Liver (tissue), 9 donors: Measurements from ENCODE around the gene NCLN. TPM values are rescaled to one million over a fixed set of nuclear protein-coding genes. Genes with fewer than 3 reads are reported as not detected.

Source experiments
- DNase-seq: peaks from one replicate; pipeline ENCODE4 v3.0.0-alpha.2; 2017; ENCODE audit warnings: low spot score
- H3K27ac ChIP-seq, 2 donors: one replicate each; pipeline ENCODE4 v1.7.0; 2013; ENCODE audit warnings: inconsistent platforms in 2 of 2, low read length in 2 of 2, control low read depth in 1 of 2, low read depth in 1 of 2, mild to moderate bottlenecking in 1 of 2
- H3K27me3 ChIP-seq, 4 donors: one replicate each; pipeline versions ENCODE4 v1.6.1 to v1.7.0; 2013; ENCODE audit warnings: low read length in 3 of 4, inconsistent platforms in 1 of 4, mild to moderate bottlenecking in 1 of 4, moderate library complexity in 1 of 4; ENCODE audit not compliant: control insufficient read depth in 4 of 4, insufficient read depth in 4 of 4
- H3K36me3 ChIP-seq, 4 donors: one replicate each; pipeline versions ENCODE4 v1.6.1 to v1.7.0; 2013; ENCODE audit warnings: low read length in 3 of 4, mild to moderate bottlenecking in 3 of 4, low read depth in 1 of 4, moderate library complexity in 1 of 4; ENCODE audit not compliant: control insufficient read depth in 4 of 4, insufficient read depth in 3 of 4
- H3K4me1 ChIP-seq, 4 donors: one replicate each; pipeline versions ENCODE4 v1.6.1 to v1.7.0; 2013; ENCODE audit warnings: low read length in 3 of 4, mild to moderate bottlenecking in 3 of 4, moderate library complexity in 1 of 4; ENCODE audit not compliant: control insufficient read depth in 4 of 4, insufficient read depth in 4 of 4
- H3K4me3 ChIP-seq, 3 donors: one replicate each; pipeline versions ENCODE4 v1.6.1 to v1.7.0; 2013; ENCODE audit warnings: low read length in 3 of 3, control low read depth in 1 of 3, low read depth in 1 of 3, mild to moderate bottlenecking in 1 of 3
- H3K9ac ChIP-seq, 2 donors: one replicate each; pipeline ENCODE4 v1.7.0; 2013; ENCODE audit warnings: low read length in 2 of 2, mild to moderate bottlenecking in 2 of 2, moderate library complexity in 2 of 2, control low read depth in 1 of 2, low read depth in 1 of 2
- H3K9me3 ChIP-seq, 4 donors: one replicate each; pipeline versions ENCODE4 v1.6.1 to v1.7.0; 2013; ENCODE audit warnings: low read length in 3 of 4; ENCODE audit not compliant: control insufficient read depth in 4 of 4
- FOXA1 ChIP-seq: IDR thresholded peaks from 2 replicates; pipeline ENCODE4 v1.6.1; 2016; ENCODE audit warnings: antibody characterized with exemption
- FOXA2 ChIP-seq: IDR thresholded peaks from 2 replicates; pipeline ENCODE4 v1.6.1; 2016; ENCODE audit warnings: antibody characterized with exemption
- GABPA ChIP-seq, 2 donors: IDR thresholded peaks in 1 of 2; conservative IDR thresholded peaks in 1 of 2; 2 replicates each; pipeline ENCODE4 v1.6.1; 2016; ENCODE audit warnings: antibody characterized with exemption in 2 of 2, mild to moderate bottlenecking in 1 of 2, moderate library complexity in 1 of 2
- HNF4A ChIP-seq, 2 donors: conservative IDR thresholded peaks; 2 replicates each; pipeline ENCODE4 v1.6.1; 2016; ENCODE audit warnings: antibody characterized with exemption in 2 of 2, mild to moderate bottlenecking in 2 of 2
- HNF4G ChIP-seq: IDR thresholded peaks from 2 replicates; pipeline ENCODE4 v1.6.1; 2016; ENCODE audit warnings: antibody characterized with exemption
- JUND ChIP-seq, 2 donors: IDR thresholded peaks; 2 replicates each; pipeline ENCODE4 v1.6.1; 2016; ENCODE audit warnings: antibody characterized with exemption in 2 of 2
- NR2F2 ChIP-seq: IDR thresholded peaks from 2 replicates; pipeline ENCODE4 v1.6.1; 2016; ENCODE audit warnings: antibody characterized with exemption
- SP1 ChIP-seq: IDR thresholded peaks from 2 replicates; pipeline ENCODE4 v1.6.1; 2018; ENCODE audit warnings: antibody characterized with exemption, mild to moderate bottlenecking
- YY1 ChIP-seq: IDR thresholded peaks from 2 replicates; pipeline ENCODE4 v1.6.1; 2016; ENCODE audit warnings: antibody characterized with exemption, mild to moderate bottlenecking
- WGBS: extraction: QIAGEN DNeasy Blood & Tissue Kit; methylation state at CpG from one replicate; pipeline ENCODE4 v1.1.7; 2013; 5-methylcytosine and 5-hydroxymethylcytosine counted together
- polyA plus RNA-seq, 2 donors: library from polyadenylated mRNA; stranded (reverse) in 1 of 2; unstranded in 1 of 2; fragments of 200-250 nt in 1 of 2; fragments of >200 nt in 1 of 2; fragmentation: Nextera tagmentation in 1 of 2; extraction: Ambion mirVana in 1 of 2; gene quantifications; one replicate each; pipeline versions ENCODE4 v1.2.1 to v1.2.3, GENCODE V29; 2013 to 2015
- total RNA-seq, 2 donors: library from RNA; depleted of rRNA; stranded (reverse); fragments of >200 nt; gene quantifications; one replicate each; pipeline ENCODE4 v1.2.3, GENCODE V29; 2014
- TF ChIP-seq, protein P1 (sequence below): IDR thresholded peaks from 2 replicates; pipeline ENCODE4 v1.6.1; 2016; ENCODE audit warnings: antibody characterized with exemption, mild to moderate bottlenecking
- TF ChIP-seq, protein P2 (sequence below): IDR thresholded peaks from 2 replicates; pipeline ENCODE4 v1.6.1; 2016; ENCODE audit warnings: antibody characterized with exemption
- TF ChIP-seq, protein P3 (sequence below): IDR thresholded peaks from 2 replicates; pipeline ENCODE4 v1.6.1; 2016; ENCODE audit warnings: antibody characterized with exemption
- TF ChIP-seq, protein P4 (sequence below): fragments of 150-350 bp; IDR thresholded peaks from 2 replicates; pipeline ENCODE4 v1.5.1; 2017; ENCODE audit warnings: improper control_type of control experiment, low read depth, low read length; ENCODE audit not compliant: missing input control
- donor health status: healthy.
- donor health status: healthy.
- donor health status: healthy.
- donor health status: healthy.
- donor health status: healthy.

The NCLN gene
- total and polyA plus RNA-seq, 4 donors: 29.5 to 50.8 (median 38.4) TPM

DNA sequence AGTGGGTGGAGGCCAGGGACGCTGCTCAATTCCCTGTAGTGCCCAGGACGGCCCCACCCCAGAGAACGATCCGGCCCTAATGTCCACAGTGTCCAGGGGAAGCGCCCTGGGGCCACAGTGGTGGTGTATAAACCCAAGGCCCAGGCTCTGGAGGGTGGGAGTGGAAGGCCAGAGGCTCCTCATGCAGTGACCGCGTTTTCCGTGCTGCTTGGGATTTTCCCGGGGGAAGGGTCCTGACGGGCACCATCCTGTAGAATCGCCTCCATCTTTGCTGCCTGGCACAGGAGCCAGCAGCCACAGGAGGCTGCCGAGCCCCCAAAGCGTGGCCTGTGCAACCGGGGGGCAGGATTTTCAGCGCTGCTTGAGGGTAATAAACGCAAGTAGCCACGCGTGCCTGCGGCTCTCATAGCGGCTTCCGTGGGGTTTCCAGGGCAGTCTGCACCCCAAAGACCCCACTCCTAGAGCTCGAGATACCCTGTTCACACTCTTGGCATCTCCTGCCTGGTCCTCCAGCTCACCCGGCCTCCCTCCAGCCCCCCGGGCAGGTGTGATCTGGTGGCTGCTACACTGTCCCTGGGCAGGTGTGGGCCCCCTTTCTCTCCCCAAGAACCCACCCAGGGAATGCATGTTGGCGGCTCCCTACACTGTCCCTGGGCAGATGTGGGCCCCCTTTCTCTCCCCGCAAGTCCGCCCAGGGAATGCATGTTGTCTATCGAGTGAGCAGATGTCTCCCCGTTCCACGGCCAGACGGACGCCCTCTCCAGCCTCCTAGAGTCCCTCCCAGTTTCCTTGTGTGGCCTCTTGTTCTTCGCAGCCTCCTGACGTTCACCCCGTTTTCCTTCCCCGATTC is 2.2 kb downstream of the NCLN start (continued):
- TF ChIP-seq, protein P1, sequence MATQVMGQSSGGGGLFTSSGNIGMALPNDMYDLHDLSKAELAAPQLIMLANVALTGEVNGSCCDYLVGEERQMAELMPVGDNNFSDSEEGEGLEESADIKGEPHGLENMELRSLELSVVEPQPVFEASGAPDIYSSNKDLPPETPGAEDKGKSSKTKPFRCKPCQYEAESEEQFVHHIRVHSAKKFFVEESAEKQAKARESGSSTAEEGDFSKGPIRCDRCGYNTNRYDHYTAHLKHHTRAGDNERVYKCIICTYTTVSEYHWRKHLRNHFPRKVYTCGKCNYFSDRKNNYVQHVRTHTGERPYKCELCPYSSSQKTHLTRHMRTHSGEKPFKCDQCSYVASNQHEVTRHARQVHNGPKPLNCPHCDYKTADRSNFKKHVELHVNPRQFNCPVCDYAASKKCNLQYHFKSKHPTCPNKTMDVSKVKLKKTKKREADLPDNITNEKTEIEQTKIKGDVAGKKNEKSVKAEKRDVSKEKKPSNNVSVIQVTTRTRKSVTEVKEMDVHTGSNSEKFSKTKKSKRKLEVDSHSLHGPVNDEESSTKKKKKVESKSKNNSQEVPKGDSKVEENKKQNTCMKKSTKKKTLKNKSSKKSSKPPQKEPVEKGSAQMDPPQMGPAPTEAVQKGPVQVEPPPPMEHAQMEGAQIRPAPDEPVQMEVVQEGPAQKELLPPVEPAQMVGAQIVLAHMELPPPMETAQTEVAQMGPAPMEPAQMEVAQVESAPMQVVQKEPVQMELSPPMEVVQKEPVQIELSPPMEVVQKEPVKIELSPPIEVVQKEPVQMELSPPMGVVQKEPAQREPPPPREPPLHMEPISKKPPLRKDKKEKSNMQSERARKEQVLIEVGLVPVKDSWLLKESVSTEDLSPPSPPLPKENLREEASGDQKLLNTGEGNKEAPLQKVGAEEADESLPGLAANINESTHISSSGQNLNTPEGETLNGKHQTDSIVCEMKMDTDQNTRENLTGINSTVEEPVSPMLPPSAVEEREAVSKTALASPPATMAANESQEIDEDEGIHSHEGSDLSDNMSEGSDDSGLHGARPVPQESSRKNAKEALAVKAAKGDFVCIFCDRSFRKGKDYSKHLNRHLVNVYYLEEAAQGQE: no peak
- no peak for TF ChIP-seq SP1
- no peak for TF ChIP-seq GABPA (IDR thresholded peaks at IDR 0.05 in 1 of 2, conservative IDR thresholded peaks at IDR 0.05 in 1 of 2)
- no peak for TF ChIP-seq HNF4G

DNA sequence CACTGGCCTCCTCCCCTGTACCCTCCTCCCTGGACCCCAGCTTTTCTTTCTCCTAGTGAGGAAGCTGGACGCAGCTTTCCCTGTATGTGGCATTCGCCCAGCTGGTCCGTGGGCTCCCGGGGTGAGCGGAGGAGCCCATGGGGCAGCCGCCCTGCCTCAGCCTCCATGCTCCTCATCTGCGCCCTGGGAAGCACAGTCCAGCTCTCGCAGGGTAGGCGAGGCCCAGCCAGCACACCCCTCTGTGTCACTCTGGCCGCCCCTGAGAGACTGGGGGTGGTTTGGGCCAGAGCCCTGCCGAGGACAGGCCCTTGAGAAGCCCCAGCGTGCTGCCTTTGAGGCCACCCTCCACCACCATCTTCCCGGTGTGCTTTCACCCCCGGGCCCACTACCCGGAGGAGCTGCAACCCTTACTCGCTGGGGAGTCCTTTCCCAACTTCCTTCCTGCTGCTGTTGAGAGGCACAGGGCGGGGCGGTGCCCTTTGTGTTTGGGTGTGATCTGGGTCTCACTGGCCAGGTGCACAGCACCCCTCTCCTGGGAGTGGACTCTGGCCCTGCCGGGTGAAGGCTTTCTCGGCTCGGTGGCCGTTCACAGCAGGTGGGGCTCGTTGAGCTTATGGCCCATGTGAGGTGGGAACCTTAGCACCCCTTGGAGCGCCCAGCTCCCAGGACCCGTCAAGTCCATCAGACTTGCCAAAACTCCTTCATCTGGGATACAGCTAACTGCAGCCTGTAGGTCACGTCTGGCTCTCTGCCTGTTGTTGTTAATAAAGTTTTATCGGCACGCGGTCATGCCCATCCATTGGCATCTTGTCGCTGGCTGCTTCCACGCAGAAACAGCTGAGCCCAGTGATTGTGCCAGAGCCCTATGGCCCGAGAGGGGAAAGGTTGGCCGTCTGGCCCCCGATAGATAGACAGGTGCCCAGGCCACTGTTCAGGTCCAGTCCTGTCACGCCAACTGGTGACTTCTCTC is 3.2 kb downstream of the NCLN start:
- Histone ChIP-seq H3K4me3 (no peak overlapping the region), H3K9me3 (no peaks in the 10 kb centered on the region), H3K9ac (no peak overlapping the region), H3K27me3 (no peaks in the 10 kb centered on the region), H3K4me1 (peaks cover 8 to 28% (median 21%) of the 10 kb centered on the region in 4 donors), H3K27ac (no peak overlapping the region), H3K36me3 (peaks cover 0 to 5% (median 1%) of the 10 kb centered on the region in 4 donors)
- no peak for DNase-seq
- no peak for TF ChIP-seq HNF4G
- no peak for TF ChIP-seq GABPA (IDR thresholded peaks at IDR 0.05 in 1 of 2, conservative IDR thresholded peaks at IDR 0.05 in 1 of 2)
- no peak for TF ChIP-seq JUND (IDR thresholded peaks at IDR 0.05)
- TF ChIP-seq HNF4A (conservative IDR thresholded peaks at IDR 0.05): no peak
- TF ChIP-seq FOXA2: no peak
- 85% methylated on average over 35 of the region's 35 CpGs for WGBS

DNA sequence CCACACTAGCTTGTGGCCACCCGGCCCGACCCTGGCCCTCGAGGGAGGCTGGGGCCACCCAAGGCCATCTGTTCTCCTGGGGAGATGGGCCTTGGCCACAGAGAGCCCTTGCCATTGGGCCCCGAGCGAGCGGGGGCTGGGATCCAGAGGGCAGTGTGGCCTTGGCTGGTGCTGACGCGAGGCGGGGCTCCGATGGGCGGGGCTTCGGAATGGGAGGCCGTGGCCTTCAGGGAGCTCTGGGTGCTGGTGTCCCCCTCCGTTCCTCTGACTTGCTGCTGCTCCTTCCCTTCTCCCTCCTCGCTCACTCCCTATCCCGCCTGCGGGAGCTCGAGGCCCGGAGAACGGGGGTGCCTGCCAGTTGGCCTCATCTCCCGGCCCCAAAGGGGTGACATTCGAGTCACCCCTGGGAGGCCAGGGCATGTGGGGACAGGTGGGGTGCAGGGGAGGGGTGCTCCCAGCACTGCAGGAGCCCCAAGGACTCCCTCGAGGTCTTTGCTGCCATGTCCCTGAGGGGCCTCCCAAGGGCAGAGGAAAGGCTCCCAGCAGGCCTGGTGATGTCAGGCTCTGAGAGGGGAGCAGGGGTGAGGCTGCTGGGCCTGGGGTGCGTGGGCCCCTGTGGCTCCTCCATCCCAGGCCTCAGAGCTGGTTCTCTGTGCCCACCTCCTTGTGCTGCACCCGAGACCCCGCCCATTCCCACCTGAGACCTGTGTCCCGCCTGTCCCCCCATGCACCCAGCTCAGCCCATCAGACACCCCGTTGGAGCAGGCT is 4.2 kb downstream of the NCLN start:
- no peaks in the 10 kb centered on the region for H3K9me3 ChIP-seq
- H3K4me1 ChIP-seq: peaks cover 8 to 21% (median 18%) of the 10 kb centered on the region in 4 donors
- no peak for DNase-seq
- H3K27me3 ChIP-seq: no peaks in the 10 kb centered on the region
- H3K27ac ChIP-seq: no peak overlapping the region
- H3K9ac ChIP-seq: no peak overlapping the region
- 94% methylated on average over 28 of the region's 28 CpGs for WGBS
- peaks cover 0 to 5% (median 1%) of the 10 kb centered on the region in 4 donors for H3K36me3 ChIP-seq
- no peak overlapping the region for H3K4me3 ChIP-seq
- TF ChIP-seq, protein P1: no peak
- TF ChIP-seq, protein P2, sequence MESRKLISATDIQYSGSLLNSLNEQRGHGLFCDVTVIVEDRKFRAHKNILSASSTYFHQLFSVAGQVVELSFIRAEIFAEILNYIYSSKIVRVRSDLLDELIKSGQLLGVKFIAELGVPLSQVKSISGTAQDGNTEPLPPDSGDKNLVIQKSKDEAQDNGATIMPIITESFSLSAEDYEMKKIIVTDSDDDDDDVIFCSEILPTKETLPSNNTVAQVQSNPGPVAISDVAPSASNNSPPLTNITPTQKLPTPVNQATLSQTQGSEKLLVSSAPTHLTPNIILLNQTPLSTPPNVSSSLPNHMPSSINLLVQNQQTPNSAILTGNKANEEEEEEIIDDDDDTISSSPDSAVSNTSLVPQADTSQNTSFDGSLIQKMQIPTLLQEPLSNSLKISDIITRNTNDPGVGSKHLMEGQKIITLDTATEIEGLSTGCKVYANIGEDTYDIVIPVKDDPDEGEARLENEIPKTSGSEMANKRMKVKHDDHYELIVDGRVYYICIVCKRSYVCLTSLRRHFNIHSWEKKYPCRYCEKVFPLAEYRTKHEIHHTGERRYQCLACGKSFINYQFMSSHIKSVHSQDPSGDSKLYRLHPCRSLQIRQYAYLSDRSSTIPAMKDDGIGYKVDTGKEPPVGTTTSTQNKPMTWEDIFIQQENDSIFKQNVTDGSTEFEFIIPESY: no peak
- TF ChIP-seq YY1: no peak
- TF ChIP-seq, protein P3, sequence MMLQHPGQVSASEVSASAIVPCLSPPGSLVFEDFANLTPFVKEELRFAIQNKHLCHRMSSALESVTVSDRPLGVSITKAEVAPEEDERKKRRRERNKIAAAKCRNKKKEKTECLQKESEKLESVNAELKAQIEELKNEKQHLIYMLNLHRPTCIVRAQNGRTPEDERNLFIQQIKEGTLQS: no peak
- TF ChIP-seq FOXA1: no peak
- no peak for TF ChIP-seq NR2F2
- TF ChIP-seq GABPA (IDR thresholded peaks at IDR 0.05 in 1 of 2, conservative IDR thresholded peaks at IDR 0.05 in 1 of 2): no peak
- TF ChIP-seq, protein P4, sequence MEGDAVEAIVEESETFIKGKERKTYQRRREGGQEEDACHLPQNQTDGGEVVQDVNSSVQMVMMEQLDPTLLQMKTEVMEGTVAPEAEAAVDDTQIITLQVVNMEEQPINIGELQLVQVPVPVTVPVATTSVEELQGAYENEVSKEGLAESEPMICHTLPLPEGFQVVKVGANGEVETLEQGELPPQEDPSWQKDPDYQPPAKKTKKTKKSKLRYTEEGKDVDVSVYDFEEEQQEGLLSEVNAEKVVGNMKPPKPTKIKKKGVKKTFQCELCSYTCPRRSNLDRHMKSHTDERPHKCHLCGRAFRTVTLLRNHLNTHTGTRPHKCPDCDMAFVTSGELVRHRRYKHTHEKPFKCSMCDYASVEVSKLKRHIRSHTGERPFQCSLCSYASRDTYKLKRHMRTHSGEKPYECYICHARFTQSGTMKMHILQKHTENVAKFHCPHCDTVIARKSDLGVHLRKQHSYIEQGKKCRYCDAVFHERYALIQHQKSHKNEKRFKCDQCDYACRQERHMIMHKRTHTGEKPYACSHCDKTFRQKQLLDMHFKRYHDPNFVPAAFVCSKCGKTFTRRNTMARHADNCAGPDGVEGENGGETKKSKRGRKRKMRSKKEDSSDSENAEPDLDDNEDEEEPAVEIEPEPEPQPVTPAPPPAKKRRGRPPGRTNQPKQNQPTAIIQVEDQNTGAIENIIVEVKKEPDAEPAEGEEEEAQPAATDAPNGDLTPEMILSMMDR: no peak
- no peak for TF ChIP-seq HNF4G
- TF ChIP-seq JUND (IDR thresholded peaks at IDR 0.05): no peak
- TF ChIP-seq FOXA2: no peak
